ENCODE measurements around the gene SLC30A1.
A peak's percentile ranks its signal among the peaks of the same experiment; 100 is the strongest.
"Not testable (repeated sequence)": the region's sequence is repeated elsewhere in the genome, so short reads cannot be mapped to it uniquely, and the experiment has no call there.

Gene SLC30A1, protein sequence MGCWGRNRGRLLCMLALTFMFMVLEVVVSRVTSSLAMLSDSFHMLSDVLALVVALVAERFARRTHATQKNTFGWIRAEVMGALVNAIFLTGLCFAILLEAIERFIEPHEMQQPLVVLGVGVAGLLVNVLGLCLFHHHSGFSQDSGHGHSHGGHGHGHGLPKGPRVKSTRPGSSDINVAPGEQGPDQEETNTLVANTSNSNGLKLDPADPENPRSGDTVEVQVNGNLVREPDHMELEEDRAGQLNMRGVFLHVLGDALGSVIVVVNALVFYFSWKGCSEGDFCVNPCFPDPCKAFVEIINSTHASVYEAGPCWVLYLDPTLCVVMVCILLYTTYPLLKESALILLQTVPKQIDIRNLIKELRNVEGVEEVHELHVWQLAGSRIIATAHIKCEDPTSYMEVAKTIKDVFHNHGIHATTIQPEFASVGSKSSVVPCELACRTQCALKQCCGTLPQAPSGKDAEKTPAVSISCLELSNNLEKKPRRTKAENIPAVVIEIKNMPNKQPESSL

DNA sequence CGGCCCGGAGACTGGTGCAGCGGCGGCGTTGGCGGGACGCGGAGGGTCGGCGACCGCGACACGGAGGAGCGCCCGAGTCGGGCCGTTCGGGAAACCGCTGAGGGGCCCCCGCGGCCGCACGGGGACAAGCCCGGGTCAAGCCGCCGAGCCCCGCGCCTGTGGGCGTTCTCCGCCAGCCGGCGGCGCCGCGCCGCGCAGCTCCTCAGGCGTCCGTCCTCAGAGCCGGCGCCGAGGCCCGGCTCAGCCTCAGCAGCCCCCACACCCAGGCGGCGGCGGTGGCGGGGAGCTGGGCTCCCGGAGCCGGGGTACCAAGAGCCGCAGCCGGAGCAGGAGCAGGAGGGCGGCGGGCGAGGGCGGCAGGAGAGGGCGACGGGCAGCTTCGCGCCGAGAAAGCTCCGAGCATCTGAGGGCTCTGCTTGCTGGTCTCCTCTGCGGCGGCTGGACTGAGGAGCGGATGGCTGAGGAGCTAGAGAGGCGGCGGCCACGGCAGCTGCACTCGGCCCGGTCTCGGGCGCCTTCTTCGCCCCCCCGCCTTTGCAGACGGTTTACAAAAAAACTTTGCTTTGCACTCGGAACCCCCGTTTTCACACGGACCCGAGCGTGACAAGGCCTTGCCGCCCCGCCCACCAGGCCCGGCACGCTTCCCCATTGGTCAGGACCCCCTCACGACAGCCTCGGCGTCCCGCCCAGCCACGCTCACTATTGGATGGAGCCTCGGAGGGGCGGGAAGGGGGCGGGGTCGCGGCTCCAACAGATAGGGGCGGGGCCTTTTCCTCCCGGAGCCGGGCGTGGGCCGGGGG, at the start of gene SLC30A1:
Gene SLC30A1, minus strand, starts transcription at position 522 of the 800 bp plus-strand sequence. CDS start 549 bp downstream, outside the sequence.
- DNase-seq: peak; percentile 98

DNA sequence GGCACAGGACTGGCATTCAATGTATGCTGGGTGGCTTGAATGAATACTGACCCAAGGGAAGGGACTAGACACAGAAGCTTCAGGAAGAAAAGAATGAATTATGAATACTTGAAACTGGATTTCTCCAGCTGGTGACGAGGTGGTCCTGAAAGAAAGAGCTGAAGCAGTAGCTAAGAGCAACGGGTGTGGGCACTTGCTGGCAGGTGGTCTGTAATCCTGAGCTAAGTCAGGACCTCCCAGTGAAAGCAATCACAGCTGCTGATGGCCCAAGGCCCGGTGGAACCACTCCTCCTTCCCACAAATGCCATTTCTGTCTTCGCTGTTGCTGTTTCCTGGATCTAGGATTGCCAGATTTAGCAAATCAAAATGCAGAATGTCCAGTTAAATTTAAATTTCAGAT, 49.5 kb upstream of the SLC30A1 start:
- no peak for DNase-seq

DNA sequence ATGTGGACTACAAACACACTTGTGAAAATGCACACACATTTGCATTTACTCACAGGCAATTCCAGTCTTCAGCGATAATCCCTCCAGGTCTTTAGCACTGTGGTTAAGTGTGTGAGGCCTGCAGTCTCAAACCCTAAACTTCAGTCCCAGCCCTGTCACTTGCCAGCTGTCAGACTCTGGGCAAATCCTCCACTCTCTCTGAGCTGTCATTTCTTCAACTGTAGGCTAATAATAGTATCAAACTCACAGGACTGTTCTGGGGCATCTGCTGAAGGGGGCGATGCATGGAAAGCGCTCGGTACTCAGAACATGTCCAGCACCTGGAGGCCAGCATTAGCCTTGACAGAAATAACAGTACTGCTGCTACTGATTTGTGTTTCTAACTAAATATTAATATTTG, 48.3 kb upstream of the SLC30A1 start:
- no peak for DNase-seq

DNA sequence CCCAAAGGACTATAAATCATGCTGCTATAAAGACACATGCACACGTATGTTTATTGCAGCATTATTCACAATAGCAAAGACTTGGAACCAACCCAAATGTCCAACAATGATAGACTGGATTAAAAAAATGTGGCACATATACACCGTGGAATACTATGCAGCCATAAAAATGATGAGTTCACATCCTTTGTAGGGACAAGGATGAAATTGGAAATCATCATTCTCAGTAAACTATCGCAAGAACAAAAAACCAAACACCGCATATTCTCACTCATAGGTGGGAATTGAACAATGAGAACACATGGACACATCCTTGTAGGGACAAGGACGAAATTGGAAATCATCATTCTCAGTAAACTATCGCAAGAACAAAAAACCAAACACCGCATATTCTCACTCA, 46.9 kb upstream of the SLC30A1 start:
- DNase-seq: not testable (repeated sequence)

DNA sequence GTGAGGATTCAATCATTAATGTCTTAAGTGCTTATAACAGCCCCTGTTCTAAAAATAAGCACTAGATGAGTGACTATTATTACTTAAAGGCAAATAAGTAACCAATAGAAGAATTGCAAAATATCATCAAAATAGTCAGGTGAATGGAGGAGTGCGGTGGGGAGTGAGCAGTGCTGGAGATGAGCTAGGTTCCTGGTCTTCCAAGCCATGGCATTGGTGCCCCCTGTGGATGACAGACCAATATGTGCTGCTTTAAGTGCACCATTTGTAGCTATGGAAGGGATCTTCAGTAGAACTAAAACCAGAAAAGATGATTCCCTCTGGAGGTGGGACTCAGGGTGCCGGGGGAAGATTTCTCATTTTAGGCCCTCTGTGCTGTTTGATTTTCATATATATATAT, 46.1 kb upstream of the SLC30A1 start:
- no peak for DNase-seq

DNA sequence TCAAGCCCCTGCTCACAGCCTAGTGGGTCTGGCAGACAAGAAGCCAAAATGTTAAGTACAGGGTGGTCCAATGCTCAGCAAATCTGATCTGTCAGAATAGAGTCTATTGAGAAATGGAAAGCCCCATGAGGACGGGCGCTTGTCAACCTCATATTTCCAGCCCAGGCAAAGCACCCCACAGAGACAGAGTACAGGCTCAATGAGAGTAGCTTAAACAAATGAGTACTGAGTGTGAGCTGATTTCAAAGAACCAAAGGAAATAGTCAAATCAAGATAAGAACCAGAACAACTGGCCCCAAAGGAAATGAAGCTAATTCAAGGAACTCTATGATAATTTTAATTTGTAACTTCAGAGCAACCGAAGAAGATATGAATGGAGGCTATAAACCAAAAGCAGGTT, 44.6 kb upstream of the SLC30A1 start:
- no peak for DNase-seq

DNA sequence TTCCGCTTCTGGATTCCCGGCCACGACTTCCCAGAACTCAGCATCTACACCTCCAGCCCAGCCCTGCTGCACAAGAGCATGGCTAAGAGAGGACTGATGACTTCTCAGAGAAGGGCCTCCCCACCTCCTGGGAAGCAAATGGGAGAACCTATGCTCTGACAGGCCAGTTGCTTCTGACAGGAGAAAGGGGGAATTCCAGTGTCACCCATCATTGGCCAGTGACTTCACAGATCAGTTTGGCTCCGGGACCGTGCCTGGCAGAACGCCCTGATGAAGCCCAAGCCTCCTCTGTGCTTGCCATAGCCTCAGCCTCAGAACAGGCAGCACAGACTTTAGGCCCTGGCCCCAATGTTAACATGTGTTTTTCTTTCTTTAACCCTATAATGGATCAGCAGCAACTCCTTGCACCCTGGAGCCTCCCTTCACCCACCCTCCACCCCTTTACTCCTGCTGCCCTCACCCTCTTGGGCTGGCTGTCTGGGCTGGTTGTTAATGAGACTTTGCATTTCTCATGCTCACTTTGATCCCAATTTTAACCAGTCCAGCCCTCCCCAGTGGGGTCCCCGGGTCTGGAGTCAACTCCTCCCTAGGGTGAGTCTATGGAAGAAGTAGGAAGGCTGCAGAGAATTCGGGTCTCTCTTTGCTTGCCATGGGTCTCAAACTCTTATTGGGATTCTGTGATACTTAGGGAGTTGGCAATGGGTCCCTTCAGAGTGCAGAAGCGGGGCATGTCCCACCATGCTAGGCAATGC, 42.7 kb upstream of the SLC30A1 start:
- no peak for DNase-seq

DNA sequence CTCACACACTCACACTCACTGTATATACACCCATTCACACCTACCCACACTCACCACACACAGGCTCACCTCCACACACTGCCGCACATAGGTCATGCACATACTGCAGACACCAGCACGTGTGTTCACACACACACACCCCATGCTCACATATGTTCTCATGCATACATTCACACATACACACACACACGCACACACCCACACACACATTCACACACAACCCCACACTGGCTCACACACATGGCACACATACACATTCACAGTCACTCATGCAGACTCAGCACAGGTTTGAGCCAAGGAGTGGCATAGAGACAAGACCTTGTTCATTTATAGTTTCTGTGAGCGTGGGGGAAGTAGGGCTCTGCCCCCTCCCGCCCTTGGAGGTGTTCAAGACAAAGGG, 41.1 kb upstream of the SLC30A1 start:
- no peak for DNase-seq

DNA sequence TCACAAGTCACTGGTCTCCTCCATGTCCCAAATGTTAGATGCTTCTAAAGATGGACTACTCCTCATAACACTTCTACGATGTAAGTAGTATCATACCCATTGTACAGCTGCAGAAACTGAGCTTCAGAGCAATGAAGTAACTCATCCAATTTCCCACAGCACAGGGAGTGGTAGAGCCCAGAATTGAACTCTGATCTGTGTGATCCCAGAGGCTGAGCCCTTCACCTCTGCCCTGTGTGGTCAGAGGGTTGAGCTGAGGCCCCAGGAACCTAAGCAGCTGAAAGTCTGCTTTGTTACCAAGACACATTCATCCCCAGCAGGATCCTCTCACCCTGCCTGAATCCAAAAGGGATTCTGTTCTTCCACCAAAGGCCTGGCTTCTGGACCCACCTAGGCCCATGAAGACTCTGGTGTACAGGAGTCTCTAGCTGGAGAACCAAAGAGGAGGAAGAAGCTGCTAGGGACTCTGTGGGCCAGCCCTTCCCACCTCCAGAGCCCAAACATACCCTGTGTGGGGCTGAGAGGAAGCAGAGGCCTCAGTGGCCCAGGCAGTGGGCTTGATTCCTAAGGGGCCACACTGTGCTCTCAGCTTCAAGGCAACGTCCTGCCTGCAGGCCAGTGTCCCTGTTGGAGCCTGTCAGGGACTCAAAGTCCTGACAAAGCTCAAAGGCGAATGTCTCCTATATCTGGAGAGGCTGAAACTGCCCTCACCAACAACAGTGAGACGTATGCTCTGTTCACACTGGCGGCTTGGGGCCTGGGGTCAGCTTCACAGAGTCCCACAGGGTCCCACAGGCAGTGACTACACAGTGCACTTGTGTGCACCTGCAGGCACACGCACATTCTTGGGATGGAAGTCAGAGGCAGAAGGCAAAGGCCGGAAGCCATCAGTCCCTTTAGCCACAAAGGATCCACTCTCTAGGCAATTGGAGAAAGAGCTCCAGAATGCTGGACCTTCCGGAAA, 40.4 kb upstream of the SLC30A1 start:
- DNase-seq: no peak

DNA sequence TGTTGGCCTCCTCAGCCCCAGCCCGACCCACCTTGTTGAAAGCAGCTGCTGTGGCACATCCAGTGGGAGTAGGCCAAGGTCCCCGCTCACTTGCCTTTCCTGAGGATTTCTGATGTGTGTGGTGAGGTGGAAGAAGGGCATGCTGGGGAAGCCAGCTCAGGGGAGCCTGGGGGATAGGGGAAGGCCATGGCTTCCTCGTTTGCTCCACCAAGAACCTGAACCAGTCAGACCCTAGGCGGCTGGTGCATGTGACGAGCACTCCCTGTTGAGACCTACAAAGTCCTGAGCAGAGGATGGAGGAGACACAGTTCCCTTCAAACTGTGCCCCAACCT, 38.0 kb upstream of the SLC30A1 start:
- no peak for DNase-seq

DNA sequence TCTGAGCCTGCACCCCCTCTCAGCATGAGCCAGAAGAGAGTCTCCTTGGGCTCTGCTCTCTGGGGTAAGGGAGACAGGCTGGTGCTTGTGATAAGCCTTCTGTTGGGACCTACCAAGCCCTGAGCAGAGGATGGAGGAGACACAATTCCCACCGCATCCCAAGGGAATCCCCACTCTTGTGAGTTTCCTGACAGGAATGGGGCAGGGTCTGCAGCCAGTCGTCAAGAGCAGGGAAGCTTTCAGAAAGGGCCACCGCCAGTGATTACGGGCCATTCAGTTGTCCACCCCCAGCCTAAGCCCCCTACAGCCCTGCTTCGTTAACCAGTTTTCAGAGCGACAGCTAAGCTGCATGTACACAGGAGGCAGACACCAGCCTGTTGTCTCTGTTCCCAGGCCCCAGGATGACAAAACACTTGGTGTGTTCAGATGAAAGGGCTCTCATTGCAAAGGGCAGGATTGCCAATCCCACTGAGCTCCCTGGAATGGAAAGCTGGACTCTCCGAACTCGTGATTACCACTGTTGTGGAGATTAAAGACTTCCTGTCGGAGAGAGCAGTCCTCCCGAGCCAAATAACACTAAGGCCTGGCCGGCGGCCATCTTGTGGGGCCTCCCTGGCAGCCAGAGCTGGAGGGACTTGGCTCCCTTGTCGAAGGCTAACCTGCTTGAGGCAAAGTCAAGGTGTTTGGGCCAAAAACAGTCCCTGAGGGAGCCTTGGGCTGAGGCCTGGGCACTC, 37.4 kb upstream of the SLC30A1 start:
- DNase-seq: no peak

DNA sequence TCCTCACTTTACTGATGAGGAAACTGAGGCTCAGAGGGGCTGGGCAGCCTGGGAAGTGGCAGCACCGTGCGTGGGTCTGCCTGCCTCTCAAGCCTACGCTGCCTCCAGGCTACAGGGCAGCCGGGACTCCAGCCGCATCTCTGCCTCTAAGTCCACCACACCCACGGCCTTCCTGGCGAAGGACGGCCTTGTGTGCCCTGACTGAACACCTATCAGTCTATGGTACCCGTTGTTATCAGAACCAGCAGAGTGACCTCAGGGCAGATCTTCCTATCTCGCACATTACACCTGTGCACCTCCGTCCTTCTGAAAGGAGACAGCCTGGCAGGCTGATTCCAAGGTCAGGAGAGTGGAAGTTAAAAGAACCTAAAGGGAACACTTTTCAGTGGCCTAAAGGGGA, 35.7 kb upstream of the SLC30A1 start:
- DNase-seq: no peak

DNA sequence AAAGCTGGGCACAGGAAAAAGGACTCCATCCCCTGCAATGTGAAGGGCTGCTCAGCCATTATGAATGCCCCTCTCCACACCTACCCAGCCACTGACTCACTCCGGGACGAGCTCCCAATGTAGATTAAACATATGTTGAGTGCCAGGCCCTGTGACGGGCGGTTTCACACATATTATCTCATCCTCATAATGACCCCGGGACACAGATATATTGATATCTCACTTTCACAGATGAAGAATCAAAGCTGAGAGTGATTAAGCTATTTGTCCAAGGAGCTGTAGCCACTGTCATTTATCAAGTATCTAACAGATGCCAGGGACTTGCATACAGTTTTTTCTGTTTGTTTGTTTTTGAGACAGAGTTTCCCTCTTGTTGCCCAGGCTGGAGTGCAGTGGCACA, 35.0 kb upstream of the SLC30A1 start:
- no peak for DNase-seq

DNA sequence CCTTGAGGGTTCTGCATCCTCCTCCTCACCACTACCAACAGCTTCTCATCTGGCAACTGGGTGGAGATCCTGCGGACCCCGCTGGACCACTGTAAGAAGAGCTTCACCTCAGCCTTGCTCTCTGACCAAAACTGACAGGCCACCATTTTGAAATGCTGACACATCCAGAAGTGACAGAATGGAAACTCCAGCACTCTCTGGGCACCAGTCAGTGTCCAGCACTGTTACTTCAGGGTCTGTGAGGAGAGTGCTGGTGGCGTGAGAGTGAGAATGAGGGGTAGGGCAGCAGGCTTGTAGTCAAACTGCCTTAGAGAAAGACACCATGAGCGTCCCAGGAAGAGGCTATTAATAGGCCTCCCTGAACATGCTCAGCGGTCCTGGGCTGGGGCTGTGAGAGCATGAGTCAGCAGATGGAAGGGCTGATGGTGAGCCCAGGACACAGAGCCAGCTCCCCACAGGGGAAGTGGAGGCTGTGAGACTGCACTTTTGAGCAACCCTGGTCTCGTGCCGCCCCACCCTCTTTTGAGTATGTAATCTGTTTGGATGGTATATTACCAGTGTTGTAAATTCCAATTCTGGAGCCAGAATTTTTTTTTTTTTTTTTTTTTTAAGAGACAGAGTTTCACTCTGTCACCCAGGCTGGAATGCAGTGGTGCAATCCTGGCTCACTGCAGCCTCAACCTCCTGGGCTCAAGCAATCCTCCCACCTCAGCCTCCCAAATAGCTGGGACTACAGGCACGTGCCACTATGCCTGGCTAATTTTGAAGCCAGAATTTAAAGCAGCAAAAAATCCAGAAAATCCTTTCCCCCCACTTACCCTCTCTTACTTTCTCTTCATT, 34.4 kb upstream of the SLC30A1 start:
- DNase-seq: no peak

DNA sequence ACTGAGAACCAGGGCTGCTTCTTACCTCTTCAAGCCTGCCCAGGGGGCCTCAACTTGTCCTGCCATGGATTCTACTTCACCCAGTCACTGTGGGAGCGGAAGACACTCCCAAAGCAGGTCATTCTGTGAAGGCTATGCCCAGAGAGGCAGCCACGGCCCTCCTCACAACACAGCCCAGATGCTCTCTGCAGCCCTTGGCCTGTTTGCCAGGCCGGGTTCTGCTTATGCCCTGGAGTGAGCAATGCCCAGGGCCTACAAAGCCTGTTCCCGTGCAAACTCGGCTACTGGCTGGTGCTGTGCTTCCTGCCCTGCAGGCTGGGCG, 33.8 kb upstream of the SLC30A1 start:
- DNase-seq: no peak

DNA sequence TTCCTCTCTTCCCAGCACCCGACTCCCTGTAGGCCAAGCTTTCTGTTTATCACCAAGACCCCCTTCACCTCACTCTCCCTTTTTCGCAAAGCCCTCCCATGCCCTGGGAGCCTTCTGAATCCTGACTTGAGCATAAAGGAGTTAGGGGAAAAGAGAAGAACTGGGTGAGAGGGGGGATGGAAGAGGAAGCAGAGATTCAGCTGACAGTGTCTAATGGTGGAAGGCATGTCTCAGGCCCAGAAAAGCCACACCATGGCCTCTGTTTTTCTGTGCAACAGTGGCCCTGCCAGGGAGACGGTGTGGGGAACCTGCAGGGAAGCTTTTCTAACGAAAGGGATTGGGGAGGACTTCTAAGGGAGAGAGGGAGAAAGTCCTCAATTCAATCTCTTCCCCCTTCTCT, 32.9 kb upstream of the SLC30A1 start:
- no peak for DNase-seq

DNA sequence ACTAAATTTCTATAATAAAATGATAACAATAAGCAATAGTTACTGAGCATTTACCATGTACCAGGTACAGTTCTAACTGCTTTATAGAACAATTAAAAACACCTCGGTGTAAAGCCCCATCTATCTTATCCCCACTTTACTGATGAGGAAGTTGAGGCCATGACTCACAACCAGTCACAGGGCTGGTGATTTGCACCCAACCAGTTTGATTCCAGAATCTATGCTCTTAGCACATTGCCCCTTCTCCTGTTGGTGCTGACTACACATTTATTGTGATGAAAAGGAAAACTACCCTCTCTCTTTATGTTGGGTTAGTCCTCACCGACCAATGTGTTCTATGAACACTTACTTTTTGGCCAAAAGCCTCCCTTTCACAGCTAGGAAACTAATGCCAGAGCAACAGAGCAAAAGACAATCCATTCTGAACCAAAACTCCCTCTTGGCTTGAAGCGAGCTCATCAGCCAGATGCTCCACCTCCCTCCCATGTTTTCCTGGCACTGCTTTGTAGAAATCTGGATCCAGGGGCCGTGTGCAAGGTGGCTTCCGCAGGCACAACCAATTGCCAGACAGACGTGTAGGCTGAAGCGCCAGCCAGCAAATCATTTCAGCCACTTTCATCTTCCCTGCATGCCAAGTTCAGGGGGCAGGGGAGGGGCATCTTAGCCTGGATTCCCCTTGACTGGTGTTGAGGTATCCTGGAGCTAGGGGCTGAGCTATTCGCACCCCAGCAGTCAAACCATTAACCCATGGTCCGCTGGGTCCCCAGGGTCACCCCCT, 32.0 kb upstream of the SLC30A1 start:
- no peak for DNase-seq

DNA sequence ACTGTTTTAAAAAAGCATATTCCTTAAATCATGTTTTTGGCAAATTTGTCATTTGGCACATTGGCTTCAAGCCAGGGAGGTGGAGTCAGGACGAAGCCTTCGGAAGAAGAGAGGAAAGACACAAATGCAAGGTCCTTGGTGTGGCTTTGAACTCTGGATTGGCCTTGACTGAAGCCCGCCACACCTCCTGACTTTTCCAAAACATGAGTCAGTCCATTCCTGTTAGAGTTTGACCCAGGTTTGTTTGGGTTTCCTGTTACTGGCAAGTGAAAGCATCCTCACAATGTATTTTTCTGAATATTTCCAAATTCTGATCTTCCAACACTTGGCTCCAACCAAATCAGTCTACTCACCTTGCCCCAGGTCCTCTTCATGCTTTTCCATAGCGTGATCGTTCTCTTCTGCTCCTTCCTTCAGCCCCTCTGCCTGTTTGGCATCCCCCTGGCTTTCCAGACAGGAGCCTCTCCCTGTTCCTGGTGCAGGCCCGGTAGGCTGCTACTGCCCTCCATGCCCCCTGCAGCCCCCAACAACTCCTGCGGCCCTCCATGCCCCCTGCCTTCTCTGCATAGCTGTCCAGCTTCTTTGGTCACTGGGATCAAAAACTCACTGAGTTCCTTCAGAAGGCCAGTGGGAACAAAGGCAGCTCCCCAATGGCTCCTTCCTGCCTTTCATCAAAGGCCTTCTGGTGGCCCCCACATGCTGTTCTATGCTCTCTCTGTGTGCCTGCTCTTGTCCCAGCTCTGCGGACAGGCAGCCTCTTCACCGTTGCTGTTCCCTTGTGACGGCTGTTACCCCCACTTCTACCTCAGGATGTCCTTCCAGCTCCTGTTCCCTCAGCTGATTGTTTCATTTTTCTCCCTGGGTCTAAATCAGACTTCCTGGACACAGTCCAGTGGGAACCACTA, 30.4 kb upstream of the SLC30A1 start:
- DNase-seq: no peak
